ENCODE results near the gene CYB5A.
"Not testable (repeated sequence)": the region's sequence is repeated elsewhere in the genome, so short reads cannot be mapped to it uniquely, and the experiment has no call there.

The CYB5A gene

DNA sequence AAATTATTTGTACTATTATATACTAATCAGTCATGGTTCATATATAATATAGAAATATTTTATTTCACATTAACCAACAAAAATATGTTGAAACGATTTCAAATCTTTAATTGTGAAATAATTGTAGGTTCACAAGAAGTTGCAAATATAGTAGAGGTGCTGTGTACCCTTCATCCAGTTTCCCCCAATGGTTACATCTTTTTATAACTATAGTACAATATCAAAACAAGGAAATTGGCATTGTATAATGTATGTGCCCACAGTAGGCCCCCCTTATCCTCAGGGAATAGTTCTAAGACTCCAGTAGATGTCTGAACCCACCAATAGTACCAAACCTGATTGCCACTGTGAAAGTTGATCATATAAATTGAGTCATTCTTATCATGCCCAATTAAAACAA, 7.4 kb upstream of the CYB5A start:
- in situ Hi-C loops (cut with HindIII; ENCODE audit: low sequenced_read_pairs): no loop called here

DNA sequence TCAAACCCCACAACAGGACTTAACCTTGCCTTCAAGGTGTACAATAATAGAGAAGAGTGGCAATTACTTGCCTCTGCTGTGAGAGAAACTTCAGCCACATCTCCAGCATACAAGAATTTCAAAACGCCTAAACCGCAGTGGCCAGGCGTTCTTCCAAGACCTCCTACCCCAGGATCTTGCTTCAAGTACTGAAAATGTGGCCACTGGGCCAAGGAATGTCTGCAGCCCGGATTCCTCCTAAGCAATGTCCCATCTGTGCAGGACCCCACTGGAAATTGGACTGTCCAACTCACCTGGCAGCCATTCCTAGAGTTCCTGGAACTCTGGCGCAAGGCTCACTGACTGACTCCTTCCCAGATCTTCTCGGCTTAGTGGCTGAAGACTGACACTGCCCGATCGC, 2.8 kb upstream of the CYB5A start:
- in situ Hi-C loops (cut with HindIII; ENCODE audit: low sequenced_read_pairs): no loop called here

DNA sequence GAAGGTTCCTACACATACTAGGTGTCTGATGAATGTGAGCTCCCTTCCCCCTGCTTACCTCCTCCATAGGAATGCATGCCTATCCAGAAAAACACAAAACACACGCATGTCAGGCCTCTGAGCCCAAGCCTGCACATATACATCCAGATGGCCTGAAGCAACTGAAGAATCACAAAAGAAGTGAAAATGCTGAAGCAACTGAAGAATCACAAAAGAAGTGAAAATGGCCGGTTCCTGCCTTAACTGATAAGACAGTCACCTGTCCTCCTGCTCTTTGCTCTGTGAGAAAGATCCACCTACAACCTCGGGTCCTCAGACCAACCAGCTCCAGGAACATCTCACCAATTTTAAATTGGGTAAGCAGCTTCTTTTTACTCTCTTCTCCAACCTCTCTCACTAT, 1.2 kb upstream of the CYB5A start:
- in situ Hi-C loops (cut with HindIII; ENCODE audit: low sequenced_read_pairs): not testable (repeated sequence)

DNA sequence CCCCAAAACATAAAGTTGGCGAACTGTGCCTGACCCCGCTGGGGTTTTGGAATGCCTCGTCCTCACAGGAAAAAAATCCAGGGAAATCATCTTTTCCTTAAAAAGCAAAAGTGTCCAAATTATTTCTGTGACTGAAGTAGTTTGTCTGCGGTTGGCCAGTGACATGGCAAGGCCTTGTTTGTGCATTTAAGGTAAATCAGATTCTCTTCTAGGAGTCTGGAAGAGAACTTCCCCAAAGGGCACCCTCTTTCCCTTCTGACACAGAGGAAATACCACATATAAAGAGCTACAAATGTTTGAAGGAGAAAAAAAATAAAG, 737 bp upstream of the CYB5A start:
- in situ Hi-C loops (cut with HindIII; ENCODE audit: low sequenced_read_pairs): no loop called here

DNA sequence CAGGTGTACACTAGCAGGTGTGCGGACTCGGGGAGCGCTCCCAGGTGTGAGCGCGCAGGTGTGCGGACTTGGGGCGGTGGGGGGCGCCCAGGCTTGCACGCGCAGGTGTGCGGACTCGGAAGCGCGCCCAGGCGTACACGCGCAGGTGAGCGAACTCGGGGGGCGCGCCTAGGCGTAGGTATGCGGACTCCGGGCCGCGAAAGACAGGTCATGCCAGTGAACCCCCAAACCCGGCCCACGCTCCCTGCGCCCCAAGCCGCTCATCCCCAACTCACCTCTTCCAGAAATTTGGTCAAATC, 342 bp downstream of the CYB5A start:
- in situ Hi-C loops (cut with HindIII; ENCODE audit: low sequenced_read_pairs): no loop called here

DNA sequence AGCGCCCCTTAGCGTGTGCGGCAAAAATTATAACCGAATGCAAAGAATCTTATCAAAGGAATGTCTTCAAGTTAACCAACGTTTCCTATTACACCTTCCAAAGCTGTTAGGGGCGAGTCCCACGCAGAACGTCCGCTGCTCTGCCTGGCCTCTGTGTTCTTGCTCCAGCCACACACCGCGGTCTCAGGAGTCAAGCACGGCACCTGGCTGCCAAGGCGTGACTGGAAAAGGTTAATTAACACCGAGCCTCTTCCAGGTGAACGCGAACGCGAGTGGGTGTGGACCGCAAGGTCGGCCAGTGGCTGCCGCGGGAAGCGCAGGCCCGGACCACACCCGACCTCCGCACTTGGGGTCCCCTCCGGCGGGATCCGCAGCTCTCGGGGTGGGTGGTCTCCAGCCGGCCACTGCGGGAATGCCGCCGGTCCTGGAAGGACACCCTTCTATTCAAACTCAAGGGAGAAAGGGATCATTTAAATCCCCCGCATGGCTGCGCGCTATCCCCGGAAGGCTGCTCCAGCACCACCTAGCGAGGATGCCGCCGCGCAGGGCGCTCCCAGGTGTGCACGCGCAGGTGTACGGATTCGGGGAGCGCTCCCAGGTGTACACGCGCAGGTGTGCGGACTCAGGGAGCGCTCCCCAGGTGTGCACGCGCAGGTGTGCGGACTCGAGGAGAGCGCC, 830 bp downstream of the CYB5A start:
- in situ Hi-C loops (cut with HindIII; ENCODE audit: low sequenced_read_pairs): no loop called here

DNA sequence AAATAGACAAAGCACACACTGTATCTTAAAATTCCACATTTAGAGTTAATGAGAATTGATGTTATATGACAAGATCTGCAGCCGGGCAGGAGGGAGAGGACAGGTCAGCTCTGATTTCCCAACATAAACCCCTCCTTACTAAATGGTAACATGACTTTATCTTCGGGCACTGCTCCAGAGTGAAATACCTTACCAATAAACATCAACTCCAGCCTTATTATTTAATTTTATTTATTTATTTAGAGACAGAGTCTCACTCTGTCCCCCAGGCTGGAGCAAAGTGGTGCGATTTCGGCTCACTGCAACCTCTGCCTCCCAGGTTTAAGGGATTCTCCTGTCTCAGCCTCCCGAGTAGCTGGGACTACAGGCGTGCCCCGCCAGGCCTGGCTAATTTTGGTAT, 1.7 kb downstream of the CYB5A start:
- in situ Hi-C loops (cut with HindIII; ENCODE audit: low sequenced_read_pairs): no loop called here

DNA sequence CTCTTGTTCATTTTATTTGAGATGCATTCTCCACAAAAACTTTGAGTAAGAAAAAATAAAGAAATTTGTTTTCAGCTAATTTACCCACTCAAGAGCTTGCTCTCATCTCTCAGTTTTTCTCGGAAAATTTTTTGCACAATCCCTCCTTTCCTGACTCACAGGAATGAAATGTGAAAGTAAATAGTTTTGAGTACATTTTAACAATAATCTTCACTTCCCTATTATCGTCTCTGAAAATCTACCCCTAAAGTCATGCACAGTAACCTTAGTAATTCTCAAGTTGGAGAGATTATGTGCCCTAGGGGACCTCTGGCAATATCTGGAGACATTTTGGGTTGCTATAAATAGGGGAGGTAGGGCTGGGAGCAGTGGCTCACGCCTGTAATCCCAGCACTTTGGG, 2.6 kb downstream of the CYB5A start:
- in situ Hi-C loops (cut with HindIII; ENCODE audit: low sequenced_read_pairs): no loop called here

DNA sequence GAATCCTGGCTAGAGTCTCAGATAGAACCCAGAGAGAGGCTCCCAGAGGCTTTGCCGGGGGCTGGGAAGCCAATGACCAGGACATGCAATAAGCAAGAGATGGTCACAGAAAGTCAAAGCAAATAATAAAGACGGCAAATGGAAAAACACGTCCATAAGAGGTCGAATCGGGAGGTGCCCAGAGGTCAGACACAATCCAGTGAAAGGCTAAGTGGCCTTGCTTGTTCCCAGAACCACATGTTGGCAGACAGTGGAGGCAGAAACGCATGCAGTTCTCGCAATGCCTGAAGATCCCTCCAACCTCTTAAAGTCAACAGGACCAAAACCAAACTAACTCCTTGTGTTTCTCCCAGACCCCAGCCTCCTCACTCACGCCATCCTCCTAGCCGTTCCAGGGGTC, 3.0 kb downstream of the CYB5A start:
- in situ Hi-C loops (cut with HindIII; ENCODE audit: low sequenced_read_pairs): no loop called here

DNA sequence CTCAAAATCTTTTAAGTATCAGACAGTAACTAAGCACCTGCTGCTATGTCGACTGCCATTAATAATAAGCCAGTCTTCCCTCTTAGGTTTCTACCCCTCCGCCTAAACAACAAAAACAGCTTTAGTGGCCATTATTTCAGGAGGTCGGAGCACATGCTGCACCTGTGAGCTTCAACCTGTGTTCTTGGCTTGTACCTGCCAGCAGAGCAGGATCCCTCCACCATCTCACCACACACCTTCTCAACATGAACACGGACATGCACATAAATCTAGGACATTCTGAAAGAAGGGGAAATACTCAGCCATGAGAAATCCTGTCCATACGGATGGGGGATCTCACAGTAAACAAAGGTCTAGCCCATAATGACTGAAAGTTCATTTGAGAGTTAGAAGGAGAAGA, 3.7 kb downstream of the CYB5A start:
- in situ Hi-C loops (cut with HindIII; ENCODE audit: low sequenced_read_pairs): no loop called here

DNA sequence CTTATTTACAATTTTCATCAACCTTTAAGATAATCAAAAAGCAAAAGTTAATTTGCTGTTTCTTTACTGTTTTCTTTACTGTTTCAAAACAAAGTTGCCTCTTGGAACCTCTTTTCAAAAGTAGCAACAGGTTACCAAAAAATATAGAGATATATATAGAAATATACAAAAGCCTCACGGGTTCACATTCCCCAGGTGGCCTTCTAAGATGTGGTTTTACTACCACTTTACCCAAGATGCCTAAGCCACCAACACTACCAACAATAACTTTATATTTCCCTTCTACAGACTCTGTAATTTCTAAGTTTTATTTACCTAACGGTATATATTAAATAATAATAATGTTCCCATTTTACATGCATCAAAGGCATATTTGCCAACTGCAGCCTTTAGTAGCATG, 4.9 kb downstream of the CYB5A start:
- in situ Hi-C loops (cut with HindIII; ENCODE audit: low sequenced_read_pairs): no loop called here

DNA sequence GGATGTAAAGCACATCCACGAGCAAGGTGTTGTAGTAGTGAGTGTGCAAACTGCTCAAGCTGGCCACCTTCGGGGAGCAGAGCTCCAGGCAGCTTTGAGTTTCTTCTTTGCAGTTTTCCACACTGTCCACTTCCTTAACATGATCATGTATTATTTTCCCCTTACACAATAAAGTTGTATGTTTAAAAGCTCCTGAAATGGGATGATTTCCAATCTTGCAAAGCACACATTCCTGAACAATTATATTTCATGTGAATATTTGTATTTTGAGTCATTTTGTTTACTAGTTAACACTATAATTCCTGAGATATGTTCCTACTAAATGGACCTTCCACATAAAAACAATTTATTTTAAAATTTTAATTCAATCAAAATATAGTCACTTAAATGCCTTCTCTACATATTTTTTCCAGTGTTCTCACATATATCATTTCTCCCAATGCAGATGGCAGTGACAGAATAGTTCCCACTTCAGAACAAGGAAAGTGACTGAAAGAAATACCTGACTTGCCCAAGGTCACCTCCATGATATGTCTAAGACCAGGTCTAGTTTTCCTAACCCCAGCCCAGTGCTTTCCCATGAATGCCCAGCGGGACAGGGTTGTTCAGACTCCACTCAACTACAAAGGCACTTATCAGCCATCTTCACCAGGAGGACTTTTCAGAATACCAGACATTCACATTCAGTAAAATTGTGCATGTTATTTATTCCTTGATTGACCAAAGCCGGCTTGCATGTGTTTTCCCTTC, 5.5 kb downstream of the CYB5A start:
- in situ Hi-C loops (cut with HindIII; ENCODE audit: low sequenced_read_pairs): no loop called here

DNA sequence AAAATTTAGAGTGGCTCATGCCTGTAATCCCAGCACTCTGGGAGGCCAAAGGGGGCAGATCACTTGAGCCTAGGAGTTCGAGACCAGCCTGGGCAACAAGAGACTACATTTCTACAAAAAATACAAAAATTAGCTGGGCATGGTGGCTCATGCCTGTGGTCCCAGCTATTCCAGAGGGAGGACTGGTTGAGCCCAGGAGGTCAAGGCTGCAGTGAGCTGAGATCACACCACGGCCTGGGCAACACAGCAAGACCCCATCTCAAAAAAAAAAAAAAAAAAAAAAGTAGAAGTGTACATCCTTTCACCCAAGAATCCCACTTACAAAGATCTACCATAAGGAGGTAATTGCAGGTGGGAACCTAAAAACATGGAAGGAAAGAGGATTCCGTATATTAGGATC, 6.2 kb downstream of the CYB5A start:
- in situ Hi-C loops (cut with HindIII; ENCODE audit: low sequenced_read_pairs): not testable (repeated sequence)

DNA sequence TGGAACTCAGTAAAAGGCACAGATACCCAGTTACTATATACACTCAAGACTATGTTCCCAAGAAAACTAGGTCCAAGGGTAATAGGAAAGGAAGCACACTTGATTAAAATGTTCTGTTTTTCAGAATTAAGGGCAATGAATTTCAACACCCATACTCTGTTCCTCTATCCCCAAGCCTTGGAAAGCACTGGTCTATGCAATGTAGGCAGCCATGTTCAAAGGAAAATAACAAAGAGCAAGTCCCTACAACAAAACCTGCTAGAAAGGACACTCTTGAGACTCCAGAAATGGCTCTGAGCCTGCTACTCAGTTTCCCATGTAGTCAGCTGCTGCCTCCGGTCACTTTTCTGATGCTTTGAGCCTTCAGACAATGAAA, 6.8 kb downstream of the CYB5A start:
- in situ Hi-C loops (cut with HindIII; ENCODE audit: low sequenced_read_pairs): no loop called here

DNA sequence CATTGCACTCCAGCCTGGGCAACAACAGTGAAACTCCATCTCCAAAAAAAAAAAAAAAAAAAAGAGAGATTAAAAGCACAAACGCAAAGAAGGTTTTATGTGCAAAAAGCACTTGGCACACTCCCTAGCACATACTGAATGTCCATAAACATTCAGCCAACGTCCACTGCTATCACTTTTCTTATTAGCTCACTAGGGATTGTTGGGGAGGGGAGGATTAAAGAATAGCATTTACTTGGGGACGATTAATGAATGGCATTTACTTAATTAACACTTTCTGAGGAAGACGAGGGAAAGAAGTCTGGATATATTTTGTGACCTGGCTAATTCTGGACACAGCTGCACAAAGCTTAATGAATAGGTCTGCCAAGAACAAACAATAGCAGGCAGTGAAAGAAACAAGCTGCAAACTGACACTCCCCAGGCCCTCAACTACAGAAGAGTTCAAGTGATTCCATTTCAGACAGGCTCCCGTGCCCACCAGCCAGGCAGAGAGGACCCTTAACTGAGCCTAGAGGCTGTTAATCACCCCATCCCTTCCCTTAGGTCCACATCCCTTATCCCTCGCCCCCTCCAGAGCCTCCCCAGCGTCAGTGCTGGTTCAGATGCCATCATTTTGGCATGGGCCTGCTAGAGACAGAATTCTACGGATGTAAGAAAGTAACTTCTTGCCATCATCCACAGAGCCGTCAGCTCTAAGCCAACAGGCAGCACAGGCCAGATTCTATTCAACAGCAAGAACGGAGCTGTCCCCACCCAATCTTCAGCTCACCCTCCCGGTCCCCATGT, 7.4 kb downstream of the CYB5A start:
- in situ Hi-C loops (cut with HindIII; ENCODE audit: low sequenced_read_pairs): no loop called here

DNA sequence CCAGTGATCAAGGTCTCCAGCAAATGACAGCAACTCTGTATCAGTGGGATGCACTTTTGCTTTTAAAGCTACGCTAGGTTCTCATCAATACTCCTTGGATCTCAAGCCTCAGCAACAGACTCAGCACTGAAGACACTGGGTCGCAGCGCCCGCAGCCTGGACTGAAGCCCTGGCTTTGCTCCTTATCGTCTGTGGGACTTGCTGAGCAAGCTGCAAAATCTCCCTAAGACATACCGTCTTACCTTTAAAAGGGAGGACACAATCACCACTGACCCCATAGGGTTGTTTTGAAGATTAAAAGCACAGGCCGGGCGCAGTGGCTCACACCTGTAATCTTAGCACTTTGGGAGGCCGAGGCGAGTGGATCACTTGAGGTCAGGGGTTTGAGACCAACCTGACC, 8.1 kb downstream of the CYB5A start:
- in situ Hi-C loops (cut with HindIII; ENCODE audit: low sequenced_read_pairs): no loop called here

DNA sequence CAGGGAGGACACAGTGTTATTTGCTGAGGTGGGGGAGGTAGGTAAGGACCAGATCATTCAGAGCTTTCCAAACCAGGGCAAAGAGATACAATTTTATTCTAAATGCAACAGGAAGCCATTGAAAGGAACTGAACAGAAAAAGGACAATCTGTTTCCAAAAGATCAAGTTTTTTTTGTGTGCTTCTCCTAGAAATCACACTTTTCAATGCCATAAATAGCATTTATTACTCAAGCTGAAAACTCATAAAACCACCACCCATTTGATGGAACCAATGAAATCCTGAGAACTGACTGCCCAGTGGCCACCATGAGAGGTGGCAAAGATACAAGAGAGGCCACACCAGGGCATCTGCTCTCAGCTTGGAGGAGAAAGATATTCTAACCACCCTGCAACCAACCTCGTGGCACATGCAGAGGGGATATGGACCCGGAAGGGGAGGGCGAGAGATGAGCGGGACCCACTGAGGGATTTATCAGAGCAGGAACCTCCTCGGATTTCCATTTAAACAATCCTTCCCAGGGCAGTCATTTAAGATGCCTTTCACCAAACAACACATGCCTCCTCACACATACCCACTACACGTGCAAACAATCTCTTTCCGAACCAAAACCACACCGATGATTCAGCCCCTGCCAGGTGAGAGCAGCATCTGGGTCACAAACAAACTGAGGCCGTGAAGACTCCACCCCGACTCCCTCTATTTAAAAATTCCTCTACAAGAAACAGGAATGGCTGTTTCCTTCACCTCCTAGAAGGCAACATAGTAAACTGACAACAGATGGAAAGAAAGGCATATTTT, 8.8 kb downstream of the CYB5A start:
- in situ Hi-C loops (cut with HindIII; ENCODE audit: low sequenced_read_pairs): no loop called here

DNA sequence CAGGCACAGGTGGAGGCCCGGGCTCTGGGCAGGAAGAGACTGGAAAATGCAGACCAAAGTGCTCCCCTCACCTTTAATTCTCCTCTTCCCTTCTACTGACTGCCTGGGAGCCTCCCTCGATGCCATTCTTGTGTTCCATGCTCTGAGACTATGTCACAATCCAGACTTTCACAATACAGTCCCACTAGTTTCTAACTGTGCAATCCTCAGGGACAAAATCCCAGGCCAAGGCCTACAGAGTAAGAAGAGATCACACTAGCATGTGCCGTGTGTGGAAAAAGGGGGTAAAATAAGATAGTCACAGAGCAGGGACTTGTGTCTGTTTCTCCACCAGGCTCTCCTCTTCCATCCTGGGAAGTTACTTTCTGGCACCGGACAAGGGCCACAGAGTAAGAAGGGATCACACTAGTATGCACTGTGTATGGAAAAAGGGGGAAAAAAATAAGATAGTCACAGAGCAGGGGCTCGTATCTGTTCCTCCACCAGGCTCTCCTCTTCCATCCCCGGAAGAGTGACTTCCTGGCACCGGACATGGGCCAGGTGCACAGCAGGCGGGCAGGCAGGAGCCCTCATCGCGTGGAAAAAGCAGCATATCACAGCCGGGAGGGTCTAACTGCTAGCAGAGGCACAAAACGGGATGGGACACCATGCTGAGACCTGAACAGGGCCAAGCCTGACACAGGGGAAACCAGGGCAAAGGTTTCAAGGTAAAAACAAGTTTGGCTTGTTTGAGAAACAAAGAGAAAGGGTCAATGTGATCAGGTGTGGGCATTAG, 9.6 kb downstream of the CYB5A start:
- in situ Hi-C loops (cut with HindIII; ENCODE audit: low sequenced_read_pairs): no loop called here

DNA sequence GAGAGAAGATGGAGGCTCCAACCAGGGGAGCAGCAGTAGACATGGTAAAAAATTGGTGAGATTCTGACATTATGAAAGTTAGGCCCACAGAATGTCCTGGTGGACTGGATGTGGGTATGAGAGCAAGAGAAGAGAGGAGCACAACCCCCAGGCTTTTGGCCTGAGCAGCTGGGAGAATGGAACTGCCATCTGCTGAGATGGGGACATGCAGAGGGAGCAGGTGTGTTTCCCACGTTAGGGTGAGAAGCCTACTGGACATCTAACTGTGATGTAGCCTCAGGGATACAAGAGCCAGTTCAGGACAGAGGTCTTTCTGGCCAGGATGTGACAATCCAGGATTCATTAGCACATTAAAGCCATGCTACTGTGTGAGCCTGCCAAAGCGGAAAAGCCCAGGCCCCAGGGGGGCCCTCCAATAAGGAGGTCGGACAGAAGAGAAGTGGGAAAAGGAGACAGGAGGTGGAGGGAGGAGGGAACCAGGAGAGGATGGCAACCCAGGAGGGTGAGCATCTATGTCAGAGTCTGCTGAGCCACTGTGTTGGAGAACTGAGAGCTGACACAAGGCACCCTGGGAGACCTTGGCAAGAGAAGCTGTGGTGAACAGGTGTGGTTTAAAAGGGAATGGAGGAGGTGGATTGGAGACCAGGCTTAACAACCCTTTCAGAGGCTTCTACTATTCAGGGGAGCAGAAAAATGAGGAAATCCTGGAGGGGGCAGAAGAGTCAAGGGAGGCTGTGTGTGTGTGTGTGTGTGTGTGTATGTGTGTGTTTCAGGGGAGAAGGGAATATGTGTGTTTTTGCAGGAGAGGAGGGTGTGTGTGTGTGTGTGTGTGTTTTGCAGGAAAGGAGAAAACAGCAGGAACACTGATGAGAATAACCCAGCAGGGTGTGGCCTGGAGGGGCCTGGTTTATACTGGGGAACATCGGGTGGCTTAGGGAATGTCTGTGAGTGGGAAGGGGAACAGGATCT, 10.5 kb downstream of the CYB5A start:
- in situ Hi-C loops (cut with HindIII; ENCODE audit: low sequenced_read_pairs): no loop called here

DNA sequence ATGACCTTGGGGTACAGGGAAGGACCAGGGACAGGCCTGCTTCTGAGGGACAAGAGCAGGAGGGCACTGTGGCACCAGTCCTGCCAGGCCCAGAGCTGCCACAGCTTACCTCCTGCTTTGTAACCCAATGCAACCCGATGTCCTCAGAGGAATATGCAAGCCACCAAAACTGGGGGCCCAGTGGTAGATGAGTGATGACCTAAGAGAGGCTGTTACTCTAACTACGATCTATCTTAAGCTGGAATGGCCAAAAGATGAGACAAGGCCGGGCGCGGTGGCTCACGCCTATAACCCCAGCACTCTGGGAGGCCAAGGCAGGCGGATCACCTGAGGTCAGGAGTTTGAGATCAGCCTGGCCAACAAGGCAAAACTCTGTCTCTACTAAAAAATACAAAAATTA, 12.8 kb downstream of the CYB5A start:
- in situ Hi-C loops (cut with HindIII; ENCODE audit: low sequenced_read_pairs): no loop called here
